ENCODE measurements around the gene C11orf91.
"Not testable (repeated sequence)": the region's sequence is repeated elsewhere in the genome, so short reads cannot be mapped to it uniquely, and the experiment has no call there.

C11orf91 gene

DNA sequence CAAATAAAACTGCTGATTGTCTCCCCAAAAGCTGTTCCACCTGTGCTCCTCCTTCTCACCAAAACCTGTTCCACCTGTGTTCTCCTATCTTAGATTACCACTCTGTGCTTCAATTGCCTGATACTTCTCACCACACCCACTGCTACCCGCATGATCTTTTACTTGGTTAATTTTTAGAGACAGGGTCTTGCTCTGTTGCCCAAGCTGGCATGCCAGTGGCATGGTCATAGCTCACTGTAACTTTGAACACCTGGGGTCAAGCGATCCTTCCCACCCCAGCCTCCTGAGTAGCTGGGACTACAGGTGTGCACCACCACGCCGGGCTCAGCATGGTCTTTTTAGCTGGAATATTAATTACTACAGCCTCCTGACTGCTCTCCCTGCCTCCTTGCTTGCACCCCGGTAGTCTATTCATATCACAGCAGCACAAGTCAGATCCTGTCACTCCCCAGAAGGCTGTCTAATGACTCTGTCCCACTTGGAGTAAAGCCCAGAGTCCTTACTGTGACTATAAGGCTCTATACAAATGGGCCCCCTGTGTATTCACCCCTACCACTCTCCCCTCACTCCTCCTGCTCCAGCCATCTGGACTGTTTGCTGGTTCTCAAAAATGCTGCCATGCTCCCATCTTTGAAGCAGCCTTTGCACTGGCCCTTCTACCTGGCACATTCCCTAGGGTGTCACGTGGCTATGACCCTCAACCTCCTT is 3.5 kb downstream of the C11orf91 start:
- no peak for DNase-seq (ENCODE audit: low spot score)

DNA sequence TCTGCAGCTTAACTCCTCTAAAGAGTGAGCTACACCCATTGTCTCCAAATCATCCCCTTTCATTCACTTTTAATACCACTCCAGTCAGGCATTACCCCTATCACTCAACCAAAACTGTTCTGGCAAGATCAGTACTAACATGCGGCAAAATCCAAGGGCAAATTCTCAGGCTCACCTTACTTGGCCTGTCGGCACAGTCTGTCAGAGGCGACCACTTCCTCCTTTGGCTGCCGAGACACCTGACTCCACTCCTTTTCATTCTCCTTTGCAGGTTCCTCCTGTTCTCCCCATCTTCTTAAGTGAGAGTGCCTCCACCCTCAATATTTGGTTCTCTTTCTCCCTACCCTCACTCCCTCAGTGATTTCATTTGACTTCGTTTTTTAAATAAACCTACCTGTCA is 4.2 kb downstream of the C11orf91 start:
- DNase-seq (ENCODE audit: low spot score) = no peak

GRCh38 chr11:33695051-33695566 is 5.5 kb downstream of the C11orf91 start:
- DNase-seq (ENCODE audit: low spot score) = no peak

DNA sequence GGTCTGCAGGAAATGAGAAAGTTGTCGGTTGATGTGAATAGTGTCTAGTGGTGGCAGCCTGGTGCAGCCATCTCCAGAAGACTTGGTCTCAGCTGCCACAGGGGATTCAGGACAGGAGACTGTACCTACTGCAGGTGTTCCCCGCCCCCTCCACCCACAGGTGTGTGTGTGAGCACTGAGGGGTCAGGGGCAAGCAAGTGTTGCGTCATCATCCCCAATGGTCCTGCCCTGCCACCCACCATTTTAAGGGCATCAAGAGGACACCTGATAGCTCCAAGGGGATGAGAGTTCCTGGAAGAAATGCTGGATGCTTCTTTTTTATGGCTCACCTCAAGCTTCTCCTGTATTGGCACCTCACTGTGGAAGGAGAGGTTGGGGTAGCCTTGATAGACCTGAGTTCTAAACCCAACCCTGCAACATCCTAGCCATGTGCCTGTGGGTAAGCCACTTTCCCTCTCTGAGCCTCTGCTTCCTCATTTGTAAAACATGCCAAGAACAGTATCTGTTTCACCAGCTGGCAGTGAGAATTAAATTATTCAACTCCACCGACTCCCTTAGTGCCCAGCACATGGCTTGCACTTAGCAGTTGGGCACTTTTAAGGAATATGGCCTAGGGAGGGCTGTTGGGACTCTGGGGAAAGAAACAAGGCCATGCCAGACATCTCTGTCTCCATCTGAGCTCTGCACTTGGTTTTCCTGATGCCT is 6.1 kb downstream of the C11orf91 start:
- no peak for DNase-seq (ENCODE audit: low spot score)

DNA sequence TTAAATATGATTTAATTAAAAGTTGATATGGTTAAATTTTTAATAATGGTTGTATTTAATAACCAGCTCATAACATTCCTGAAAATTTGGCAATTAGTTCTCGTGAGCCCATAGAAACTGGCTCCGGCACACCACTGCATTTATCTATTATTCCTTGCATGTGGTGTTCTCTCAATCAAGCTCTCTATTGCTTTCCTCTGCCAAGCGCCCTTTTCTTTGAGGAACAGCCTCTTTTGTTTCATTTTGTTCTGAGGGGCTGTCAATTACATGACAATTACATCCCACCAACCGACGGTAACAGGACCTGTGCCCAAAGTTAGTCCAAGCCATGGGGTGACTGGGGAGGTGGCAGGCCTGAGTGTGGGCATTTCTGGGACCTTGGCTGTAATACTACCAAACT is 8.1 kb downstream of the C11orf91 start:
- DNase-seq (ENCODE audit: low spot score) = no peak

- DNase-seq (ENCODE audit: low spot score) = peak; percentile 33
These were observed 8.6 kb downstream of the C11orf91 start for GRCh38 chr11:33692013-33692504.

GRCh38 chr11:33691066-33691864 is 9.4 kb downstream of the C11orf91 start:
- DNase-seq (ENCODE audit: low spot score) = no peak

DNA sequence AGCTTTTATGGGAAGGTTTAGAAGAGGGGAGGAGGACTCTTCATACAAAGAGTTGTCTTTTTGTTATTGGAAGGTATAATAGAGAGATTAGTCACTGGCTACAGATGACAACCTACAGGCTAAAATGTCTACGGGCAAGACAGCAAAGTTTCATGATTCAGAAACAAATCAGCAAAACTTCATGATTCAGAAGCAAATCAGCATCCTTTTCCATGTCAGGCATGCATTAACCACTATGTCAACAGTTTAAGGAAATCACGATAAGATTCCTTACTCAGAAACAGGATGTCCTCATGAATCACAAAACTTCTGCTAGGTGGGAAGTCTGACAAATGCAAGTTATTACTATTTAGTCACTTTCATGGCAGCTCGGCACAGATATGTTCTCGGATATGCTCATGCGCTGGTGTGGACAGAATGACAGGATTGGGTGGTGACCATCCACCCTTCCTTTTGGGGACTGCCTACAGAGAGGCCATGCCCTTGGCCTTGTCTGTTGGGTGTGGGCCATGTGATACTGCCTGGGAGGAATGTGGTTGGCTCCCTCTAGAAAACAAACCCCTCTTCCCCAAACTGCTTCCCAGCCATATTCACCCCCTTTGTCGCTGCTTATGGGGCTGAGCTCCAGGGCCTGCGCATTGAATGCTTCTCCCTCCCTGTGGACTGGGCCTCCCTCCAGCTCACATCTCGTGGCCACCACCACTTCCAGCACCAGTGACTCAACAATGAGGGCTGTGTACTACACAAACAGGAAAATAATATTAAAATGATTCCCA is 10.1 kb downstream of the C11orf91 start:
- DNase-seq (ENCODE audit: low spot score) = no peak

DNA sequence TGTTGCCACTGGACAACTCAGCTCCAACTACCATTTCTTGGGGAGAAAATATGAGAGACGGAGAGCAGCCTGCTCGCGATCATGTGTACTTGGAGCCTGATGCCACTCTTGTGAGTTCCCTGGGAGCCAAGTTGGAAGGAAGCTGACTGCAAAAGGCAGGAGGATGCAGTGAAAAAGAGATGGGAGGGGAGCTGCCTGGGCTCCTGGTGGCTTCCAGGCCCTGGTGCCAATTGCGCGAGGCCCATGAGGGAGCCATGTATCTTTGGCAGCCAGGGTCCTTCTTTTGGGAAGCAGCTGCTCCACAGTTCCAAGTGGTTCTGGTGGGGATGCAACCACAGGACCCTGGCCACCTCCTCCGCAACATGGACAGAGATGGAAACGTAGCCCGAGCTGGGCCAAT is 11.1 kb downstream of the C11orf91 start:
- no peak for DNase-seq (ENCODE audit: low spot score)

DNA sequence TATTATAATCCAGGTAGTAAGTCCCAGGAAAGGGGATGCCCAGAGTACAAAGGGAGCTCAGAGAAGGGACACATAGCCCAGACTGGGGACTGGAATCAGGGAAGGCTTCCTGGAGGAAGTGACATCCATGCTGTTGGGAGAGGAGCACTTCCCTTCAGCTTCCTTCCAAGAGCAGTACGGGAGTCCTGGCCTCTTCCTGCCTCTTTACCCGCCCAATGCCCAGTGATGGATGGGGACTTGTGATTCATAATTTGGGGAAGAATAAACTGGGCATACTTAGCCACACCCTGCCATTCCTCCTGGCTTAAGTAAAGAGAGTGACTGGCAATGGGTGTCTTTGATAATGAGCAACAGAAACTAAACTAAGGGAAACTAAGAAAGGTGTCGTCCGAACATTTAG is 11.5 kb downstream of the C11orf91 start:
- no peak for DNase-seq (ENCODE audit: low spot score)

DNA sequence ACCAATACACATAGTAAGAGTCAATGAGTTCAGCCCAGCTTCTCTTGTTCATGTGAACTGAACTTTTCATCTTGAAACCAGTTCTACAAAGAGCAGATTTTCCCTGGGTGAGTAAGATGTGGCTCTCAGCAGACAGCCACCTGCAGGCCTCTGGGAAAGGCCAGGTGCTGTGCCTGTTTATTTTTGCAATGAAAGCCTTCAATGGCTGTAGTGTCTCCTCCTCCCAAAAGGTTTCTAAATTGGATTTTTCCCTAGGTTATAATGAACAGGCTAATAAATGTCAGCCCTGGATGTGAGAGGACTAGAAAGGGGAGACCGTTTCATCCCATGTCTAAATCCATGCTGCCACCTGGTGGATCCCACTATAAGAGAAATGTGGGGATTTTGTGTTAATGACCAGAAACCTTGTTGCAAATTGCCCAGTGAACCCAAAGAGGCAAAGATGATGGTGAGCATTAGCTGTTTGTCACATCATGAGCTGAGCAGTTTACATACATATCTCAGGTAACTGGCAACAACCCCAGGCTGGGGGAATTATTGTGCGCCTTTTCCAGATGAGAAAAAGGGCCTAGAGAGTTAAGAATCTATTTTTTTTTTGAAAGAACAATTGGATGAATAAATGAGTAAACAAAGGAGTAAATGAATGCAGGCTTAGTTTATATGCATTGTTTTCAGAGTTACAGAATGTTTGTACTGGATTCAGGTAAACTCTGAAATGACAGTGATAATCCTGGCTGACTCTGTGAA is 12.7 kb downstream of the C11orf91 start:
- DNase-seq (ENCODE audit: low spot score) = peak; percentile 41

GRCh38 chr11:33685082-33685481 is 15.5 kb downstream of the C11orf91 start:
- no peak for DNase-seq (ENCODE audit: low spot score)

DNA sequence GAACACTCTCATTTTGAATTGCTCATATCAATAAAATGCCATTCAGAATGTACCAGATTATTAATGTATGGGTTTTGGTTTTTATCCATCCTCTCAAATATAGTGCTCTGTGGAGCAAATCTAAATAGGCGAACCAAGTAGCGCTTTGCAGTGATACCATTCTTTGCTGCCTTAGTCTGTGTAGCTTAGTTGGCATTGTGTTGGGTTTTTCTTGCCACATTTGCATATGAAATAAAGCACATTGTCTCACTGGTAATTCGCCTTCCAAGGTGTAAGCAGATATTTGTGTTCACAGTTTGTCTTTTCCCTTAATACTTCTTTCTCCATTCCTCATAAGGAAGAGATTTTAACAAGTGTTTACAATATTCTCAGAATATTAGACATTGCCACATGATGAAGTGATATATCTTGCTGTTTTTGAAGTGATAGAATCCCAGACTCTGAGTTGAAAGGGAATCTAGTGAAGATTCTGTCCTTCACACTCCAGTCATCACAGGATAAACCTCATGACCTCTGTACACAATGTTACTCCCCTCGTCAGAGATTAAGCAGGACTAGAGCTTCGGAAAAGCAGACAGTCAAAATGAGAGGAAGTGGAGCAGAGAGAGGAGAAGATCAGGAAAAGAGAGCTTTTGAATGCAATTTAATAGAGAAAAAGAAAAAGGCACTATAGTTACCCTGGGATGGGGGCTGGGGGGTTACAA is 16.5 kb downstream of the C11orf91 start:
- no peak for DNase-seq (ENCODE audit: low spot score)

- no peak for DNase-seq (ENCODE audit: low spot score)
These were observed 18.2 kb downstream of the C11orf91 start for GRCh38 chr11:33682446-33682845.

DNA sequence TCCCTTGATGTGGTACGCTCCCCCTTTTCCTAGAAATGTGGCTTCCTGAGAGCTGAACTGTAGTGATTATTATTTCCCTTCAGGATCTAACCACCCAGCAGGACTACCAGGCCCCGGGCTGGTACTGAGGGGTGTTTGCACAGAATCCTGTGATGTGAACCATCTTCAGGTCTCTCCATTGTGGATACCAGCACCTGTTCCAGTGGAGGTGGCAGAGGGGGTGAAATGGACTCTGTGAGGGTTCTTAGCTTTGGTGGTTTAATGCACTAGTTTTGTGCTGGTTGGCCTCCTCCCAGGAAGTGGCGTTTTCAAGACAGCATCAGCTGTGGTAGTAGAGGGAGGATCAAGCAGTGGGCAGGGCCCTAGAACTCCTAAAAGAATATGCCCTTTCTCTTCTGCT is 18.6 kb downstream of the C11orf91 start:
- no peak for DNase-seq (ENCODE audit: low spot score)

DNA sequence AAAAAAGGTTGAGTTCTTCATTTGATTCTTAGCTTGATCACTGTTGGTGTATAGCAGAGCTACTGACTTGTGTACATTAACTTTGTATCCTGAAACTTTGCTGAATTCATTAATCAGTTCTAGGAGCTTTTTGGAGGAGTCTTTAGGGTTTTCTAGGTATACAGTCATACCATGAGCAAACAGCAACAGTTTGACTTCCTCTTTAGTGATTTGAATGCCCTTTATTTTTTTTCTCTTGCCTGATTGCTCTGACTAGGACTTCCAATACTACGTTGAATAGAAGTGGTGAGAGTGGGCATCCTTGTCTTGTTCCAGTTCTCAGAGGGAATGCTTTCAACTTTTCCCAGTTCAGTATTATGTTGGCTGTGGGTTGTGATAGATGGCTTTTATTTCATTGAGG is 22.0 kb downstream of the C11orf91 start:
- DNase-seq (ENCODE audit: low spot score) = not testable (repeated sequence)

- DNase-seq (ENCODE audit: low spot score) = no peak
These were observed 26.4 kb downstream of the C11orf91 start for GRCh38 chr11:33674035-33674814.

GRCh38 chr11:33672273-33672672 is 28.4 kb downstream of the C11orf91 start:
- DNase-seq (ENCODE audit: low spot score) = no peak

GRCh38 chr11:33670250-33671011 is 30.2 kb downstream of the C11orf91 start:
- no peak for DNase-seq (ENCODE audit: low spot score)

All from HuH-7.5 (cell line).